ENCODE results near the gene GARS1.

Gene GARS1

GRCh38 chr7:30679664-30680063 lies 85.0 kb downstream of the GARS1 start:
- DNase-seq (ENCODE audit: low spot score in 2 of 2) = no peak
- Histone ChIP-seq H3K4me1 (no peaks in the 10 kb centered on the region; the same call in 1 of the 2 replicates), H3K4me3 (no peak overlapping the region), H3K27me3 (ENCODE audit: low read depth) (peaks cover 57% of the 10 kb centered on the region), H3K36me3 (replicated peaks) (no peaks in the 10 kb centered on the region), H3K9me3 (no peaks in the 10 kb centered on the region)
- in situ Hi-C loops (cut with MboI; ENCODE audit: low sequenced_read_pairs) = no loop called here

GRCh38 chr7:30681331-30681797 lies 86.7 kb downstream of the GARS1 start:
- Histone ChIP-seq H3K36me3 (replicated peaks) (no peaks in the 10 kb centered on the region), H3K4me3 (no peak overlapping the region), H3K27me3 (ENCODE audit: low read depth) (peaks cover 54% of the 10 kb centered on the region), H3K4me1 (no peaks in the 10 kb centered on the region; the same call in 1 of the 2 replicates), H3K9me3 (no peaks in the 10 kb centered on the region)
- no peak for DNase-seq (ENCODE audit: low spot score in 2 of 2)
- in situ Hi-C loops (cut with MboI; ENCODE audit: low sequenced_read_pairs) = no loop called here

- peaks cover 52% of the 10 kb centered on the region for H3K27me3 ChIP-seq (ENCODE audit: low read depth)
- no peaks in the 10 kb centered on the region; the same call in 1 of the 2 replicates for H3K4me1 ChIP-seq
- peak overlapping the region; percentile 29 for H3K4me3 ChIP-seq
- in situ Hi-C loops (cut with MboI; ENCODE audit: low sequenced_read_pairs) = no loop called here
- DNase-seq (ENCODE audit: low spot score in 2 of 2) = no peak
- H3K9me3 ChIP-seq = no peaks in the 10 kb centered on the region
- H3K36me3 ChIP-seq (replicated peaks) = no peaks in the 10 kb centered on the region
Observed at GRCh38 chr7:30681815-30682211, 87.1 kb downstream of the GARS1 start.

DNA sequence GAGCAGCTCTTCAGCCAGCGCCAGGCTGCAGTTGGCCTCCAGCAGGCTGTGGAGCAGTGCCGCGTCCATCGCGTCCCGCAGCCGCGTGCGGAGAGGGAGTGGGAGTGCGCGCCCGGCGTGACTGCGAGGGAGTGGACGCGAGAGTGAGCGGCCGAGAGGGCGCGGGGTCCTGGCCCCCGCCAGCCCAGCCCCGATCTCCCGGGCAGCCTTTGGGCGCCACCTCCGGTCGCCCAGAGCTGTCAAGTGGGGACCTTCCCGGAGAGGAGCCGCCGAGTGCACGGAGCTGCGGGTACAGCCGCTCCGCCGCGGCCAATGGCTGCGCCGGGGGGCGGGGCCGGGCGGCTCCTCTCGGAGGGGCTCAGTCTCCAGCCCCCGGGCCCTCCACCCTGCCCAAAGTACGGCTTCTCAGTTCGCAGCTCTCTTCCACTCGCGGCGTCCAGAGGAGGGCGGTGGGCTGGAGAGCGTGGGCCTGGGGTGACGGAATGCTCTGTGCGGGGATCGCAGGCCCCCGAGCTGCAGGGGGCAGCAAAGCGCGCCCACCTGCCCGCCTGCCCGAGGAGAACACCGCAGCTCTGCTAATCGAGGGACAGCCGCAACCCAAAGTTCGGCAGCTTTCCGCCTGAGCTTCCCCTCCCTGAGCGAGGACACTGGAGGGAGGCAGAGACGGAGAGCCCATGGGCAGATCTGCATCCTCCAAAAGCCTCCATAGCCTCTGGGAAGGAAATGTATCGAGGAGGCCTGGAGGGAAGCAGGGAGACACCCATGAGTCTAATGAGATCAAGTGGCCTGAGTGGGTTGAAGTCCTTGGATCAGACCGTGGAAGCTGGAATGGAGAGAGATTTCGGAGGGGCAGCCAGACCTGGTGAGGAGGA lies 87.8 kb downstream of the GARS1 start, which contains the start of gene CRHR2:
TSS of gene CRHR2 (minus strand) at position 245 of the 872 bp plus-strand sequence. CDS start at position 69, 176 bp downstream.
- peaks cover 45% of the 10 kb centered on the region for H3K27me3 ChIP-seq (ENCODE audit: low read depth)
- H3K4me1 ChIP-seq = no peaks in the 10 kb centered on the region; the same call in 1 of the 2 replicates
- in situ Hi-C loops (cut with MboI; ENCODE audit: low sequenced_read_pairs) = no loop called here
- DNase-seq (ENCODE audit: low spot score in 2 of 2) = peak in 1 of 2 experiments; percentile 59
- H3K9me3 ChIP-seq = no peaks in the 10 kb centered on the region
- H3K36me3 ChIP-seq (replicated peaks) = no peaks in the 10 kb centered on the region
- H3K4me3 ChIP-seq = peak within 1 kb of the TSS; percentile 29

GRCh38 chr7:30683306-30683705 lies 88.6 kb downstream of the GARS1 start:
- no peak for DNase-seq (ENCODE audit: low spot score in 2 of 2)
- no peaks in the 10 kb centered on the region; the same call in 1 of the 2 replicates for H3K4me1 ChIP-seq
- no peaks in the 10 kb centered on the region for H3K9me3 ChIP-seq
- no peaks in the 10 kb centered on the region for H3K36me3 ChIP-seq (replicated peaks)
- in situ Hi-C loops (cut with MboI; ENCODE audit: low sequenced_read_pairs) = no loop called here
- H3K27me3 ChIP-seq (ENCODE audit: low read depth) = peaks cover 40% of the 10 kb centered on the region
- no peak overlapping the region for H3K4me3 ChIP-seq
